ENCODE measurements around the gene MRGPRG. TPM values are rescaled to one million over a fixed set of nuclear protein-coding genes. Genes with fewer than 3 reads are reported as not detected.
A peak's percentile ranks its signal among the peaks of the same experiment; 100 is the strongest.

The MRGPRG gene
- total RNA-seq, 1 experiment from 2014 or later, result not detected

DNA sequence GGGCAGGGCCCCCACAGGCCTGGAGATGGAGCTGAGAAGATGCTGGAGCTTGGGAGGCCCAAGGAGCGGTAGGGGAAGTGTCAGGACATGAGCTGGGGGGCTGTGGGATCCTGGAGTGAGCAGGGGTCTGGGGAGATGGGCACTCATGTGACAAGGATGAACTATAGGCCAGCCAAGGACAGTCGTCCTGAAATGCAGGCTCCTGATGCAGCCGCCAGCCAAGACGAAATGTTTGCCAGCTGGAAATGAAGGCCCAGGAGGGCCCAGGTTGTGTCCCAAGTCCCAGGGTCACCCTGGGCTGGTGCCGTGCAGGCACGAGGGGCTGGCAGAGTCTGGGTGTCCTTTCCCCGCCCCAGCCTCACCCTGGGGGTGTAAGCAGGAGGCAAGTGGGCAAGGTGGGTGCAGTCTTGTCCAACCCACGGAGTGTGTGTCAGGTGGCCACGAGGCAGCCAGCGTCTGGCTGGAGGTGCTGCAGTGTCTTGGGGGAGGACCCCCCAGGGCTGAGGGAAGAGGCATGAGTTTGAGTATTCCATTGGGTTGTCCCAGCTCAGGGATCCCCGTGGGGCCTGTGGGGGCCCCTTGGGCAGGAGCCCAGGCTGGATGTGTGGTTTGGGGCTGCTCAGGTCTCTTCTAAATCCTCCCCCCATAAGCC is 21.4 kb downstream of the MRGPRG start:
- ChIA-PET POLR2A (no interaction called here), CTCF (interaction anchor here (0.5 kb wide), 1 partner anchor 18 kb away, joined by 4 read pairs; no protein-coding TSS in a partner anchor)
- H3K4me3 ChIP-seq (ENCODE audit: low read depth in 2 of 2, low read length in 2 of 2), result no peak overlapping the region
- no peak for ATAC-seq
- peaks cover 5% of the 10 kb centered on the region; the same call in 1 of the 2 replicates for H3K4me1 ChIP-seq (ENCODE audit: control insufficient read depth, insufficient read depth, low read length)
- no peaks in the 10 kb centered on the region for H3K36me3 ChIP-seq (ENCODE audit: control insufficient read depth, insufficient read depth, low read length)
- intact Hi-C loops (cut with micrococcal nuclease; ENCODE audit: unreplicated experiment), result no loop called here
- no peak for DNase-seq (ENCODE audit: low read depth, low spot score)
- H3K27ac ChIP-seq (ENCODE audit: low read length), result no peak overlapping the region
- in situ Hi-C loops (cut with HindIII; ENCODE audit: low pct_unique_long_range_greater_than_20kb, low sequenced_read_pairs), result no loop called here
- peaks cover 9% of the 10 kb centered on the region for H3K27me3 ChIP-seq (ENCODE audit: control insufficient read depth, insufficient read depth, low read length)
- no peaks in the 10 kb centered on the region for H3K9me3 ChIP-seq (ENCODE audit: control insufficient read depth, insufficient read depth, low read depth, low read length)
- TF ChIP-seq POLR2AphosphoS5 (IDR thresholded peaks at IDR 0.05; ENCODE audit: low read depth, low read length) (no peak), SIN3A (IDR thresholded peaks at IDR 0.05; ENCODE audit: borderline replicate concordance, insufficient read depth, low read depth, low read length) (no peak), TCF7L2 (IDR thresholded peaks at IDR 0.05; ENCODE audit: low read depth, low read length) (no peak)
- TF ChIP-seq, protein P1, sequence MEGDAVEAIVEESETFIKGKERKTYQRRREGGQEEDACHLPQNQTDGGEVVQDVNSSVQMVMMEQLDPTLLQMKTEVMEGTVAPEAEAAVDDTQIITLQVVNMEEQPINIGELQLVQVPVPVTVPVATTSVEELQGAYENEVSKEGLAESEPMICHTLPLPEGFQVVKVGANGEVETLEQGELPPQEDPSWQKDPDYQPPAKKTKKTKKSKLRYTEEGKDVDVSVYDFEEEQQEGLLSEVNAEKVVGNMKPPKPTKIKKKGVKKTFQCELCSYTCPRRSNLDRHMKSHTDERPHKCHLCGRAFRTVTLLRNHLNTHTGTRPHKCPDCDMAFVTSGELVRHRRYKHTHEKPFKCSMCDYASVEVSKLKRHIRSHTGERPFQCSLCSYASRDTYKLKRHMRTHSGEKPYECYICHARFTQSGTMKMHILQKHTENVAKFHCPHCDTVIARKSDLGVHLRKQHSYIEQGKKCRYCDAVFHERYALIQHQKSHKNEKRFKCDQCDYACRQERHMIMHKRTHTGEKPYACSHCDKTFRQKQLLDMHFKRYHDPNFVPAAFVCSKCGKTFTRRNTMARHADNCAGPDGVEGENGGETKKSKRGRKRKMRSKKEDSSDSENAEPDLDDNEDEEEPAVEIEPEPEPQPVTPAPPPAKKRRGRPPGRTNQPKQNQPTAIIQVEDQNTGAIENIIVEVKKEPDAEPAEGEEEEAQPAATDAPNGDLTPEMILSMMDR (IDR thresholded peaks at IDR 0.05), result no peak
- TF ChIP-seq, protein P2, sequence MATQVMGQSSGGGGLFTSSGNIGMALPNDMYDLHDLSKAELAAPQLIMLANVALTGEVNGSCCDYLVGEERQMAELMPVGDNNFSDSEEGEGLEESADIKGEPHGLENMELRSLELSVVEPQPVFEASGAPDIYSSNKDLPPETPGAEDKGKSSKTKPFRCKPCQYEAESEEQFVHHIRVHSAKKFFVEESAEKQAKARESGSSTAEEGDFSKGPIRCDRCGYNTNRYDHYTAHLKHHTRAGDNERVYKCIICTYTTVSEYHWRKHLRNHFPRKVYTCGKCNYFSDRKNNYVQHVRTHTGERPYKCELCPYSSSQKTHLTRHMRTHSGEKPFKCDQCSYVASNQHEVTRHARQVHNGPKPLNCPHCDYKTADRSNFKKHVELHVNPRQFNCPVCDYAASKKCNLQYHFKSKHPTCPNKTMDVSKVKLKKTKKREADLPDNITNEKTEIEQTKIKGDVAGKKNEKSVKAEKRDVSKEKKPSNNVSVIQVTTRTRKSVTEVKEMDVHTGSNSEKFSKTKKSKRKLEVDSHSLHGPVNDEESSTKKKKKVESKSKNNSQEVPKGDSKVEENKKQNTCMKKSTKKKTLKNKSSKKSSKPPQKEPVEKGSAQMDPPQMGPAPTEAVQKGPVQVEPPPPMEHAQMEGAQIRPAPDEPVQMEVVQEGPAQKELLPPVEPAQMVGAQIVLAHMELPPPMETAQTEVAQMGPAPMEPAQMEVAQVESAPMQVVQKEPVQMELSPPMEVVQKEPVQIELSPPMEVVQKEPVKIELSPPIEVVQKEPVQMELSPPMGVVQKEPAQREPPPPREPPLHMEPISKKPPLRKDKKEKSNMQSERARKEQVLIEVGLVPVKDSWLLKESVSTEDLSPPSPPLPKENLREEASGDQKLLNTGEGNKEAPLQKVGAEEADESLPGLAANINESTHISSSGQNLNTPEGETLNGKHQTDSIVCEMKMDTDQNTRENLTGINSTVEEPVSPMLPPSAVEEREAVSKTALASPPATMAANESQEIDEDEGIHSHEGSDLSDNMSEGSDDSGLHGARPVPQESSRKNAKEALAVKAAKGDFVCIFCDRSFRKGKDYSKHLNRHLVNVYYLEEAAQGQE (IDR thresholded peaks at IDR 0.05; ENCODE audit: insufficient read depth in 1 of 2, low read depth in 2 of 2, low read length in 1 of 2), result no peak
- BruUV-seq (replicated peaks), result no TSS peak

DNA sequence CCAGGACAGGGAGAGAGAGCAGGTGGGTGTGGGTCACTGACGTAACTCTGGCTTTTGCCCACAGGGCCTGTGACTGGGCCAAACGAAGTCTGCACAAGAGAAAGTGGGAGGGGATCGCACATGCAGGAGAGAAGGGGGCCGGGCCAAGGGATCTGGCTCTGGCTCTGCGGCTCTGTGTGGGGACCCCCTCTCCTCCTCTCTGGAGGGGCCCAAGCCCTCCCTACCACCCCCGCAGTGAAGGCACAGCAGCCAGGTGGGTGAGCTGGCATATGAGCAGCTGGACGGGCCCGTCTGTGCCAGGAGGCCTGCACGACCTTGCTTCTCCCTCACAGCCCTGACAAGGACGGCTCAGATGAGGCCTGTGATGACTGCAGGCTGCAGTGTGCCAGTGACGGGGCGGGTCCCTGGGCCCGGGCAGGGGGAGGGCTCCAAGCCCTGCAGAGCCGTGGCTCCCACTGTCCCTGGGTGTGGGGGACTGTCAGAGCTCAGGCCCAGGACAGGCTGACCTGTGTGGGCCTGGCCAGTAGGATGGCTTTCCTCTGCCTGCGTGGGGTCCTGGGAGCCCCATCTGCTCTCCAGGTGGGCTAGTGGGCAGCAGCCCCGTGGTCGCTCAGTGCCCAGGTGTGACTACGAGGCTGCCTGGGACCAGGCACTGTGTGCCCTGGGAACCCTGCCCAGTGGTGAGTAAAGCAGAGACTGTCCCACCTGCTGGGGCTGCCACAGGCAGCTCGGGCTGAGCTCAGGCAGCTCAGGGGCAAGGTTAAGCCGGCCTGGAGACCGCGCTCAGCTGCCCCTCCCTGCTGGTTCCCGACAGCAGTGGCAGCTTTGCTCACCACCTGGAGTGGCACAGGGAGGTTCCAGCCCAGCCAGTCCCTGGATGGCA is 22.2 kb downstream of the MRGPRG start:
- no peak for TF ChIP-seq TCF7L2 (IDR thresholded peaks at IDR 0.05; ENCODE audit: low read depth, low read length)
- TF ChIP-seq, protein P2 (IDR thresholded peaks at IDR 0.05; ENCODE audit: insufficient read depth in 1 of 2, low read depth in 2 of 2, low read length in 1 of 2), result 0 out of 4 replicates have a peak, but pooled peaks of 1 of the 2 experiments have one; percentile 25
- Histone ChIP-seq H3K36me3 (ENCODE audit: control insufficient read depth, insufficient read depth, low read length) (no peaks in the 10 kb centered on the region), H3K27ac (ENCODE audit: low read length) (no peak overlapping the region), H3K27me3 (ENCODE audit: control insufficient read depth, insufficient read depth, low read length) (peaks cover 3% of the 10 kb centered on the region; the same call in 1 of the 2 replicates), H3K4me1 (ENCODE audit: control insufficient read depth, insufficient read depth, low read length) (peaks cover 5% of the 10 kb centered on the region; the same call in 1 of the 2 replicates), H3K4me3 (ENCODE audit: low read depth in 2 of 2, low read length in 2 of 2) (no peak overlapping the region), H3K9me3 (ENCODE audit: control insufficient read depth, insufficient read depth, low read depth, low read length) (no peaks in the 10 kb centered on the region)
- DNase-seq (ENCODE audit: low read depth, low spot score) (no peak), ATAC-seq (peak; percentile 13; the same call in 1 of the 2 replicates)
- BruUV-seq (replicated peaks), result no TSS peak
- in situ Hi-C loops (cut with HindIII; ENCODE audit: low pct_unique_long_range_greater_than_20kb, low sequenced_read_pairs) (no loop called here), intact Hi-C loops (cut with micrococcal nuclease; ENCODE audit: unreplicated experiment) (no loop called here)
- ChIA-PET POLR2A (no interaction called here), CTCF (interaction anchor here (0.5 to 1.3 kb wide), 2 partner anchors 17 to 106 kb away, joined by 4 read pairs; no protein-coding TSS in a partner anchor)

Data from Panc1 (cell line).